ENCODE measurements around the gene SPEM3.
"Not testable (repeated sequence)": the region's sequence is repeated elsewhere in the genome, so short reads cannot be mapped to it uniquely, and the experiment has no call there.

SPEM3 gene

GRCh38 chr17:7470457-7470973, 41.9 kb downstream of the SPEM3 start:
- not testable (repeated sequence) for FAIRE-seq; DNase-seq (ENCODE audit: low spot score)

- DNase-seq (ENCODE audit: low spot score) = no peak
- no peak for FAIRE-seq
These were observed 43.1 kb downstream of the SPEM3 start for GRCh38 chr17:7471729-7472128.

- DNase-seq (ENCODE audit: low spot score); FAIRE-seq: not testable (repeated sequence)
These were observed 46.1 kb downstream of the SPEM3 start for GRCh38 chr17:7474767-7475166.

- DNase-seq (ENCODE audit: low spot score) = no peak
- no peak for FAIRE-seq
These were observed 47.2 kb downstream of the SPEM3 start for GRCh38 chr17:7475764-7476422.

- no peak for FAIRE-seq
- DNase-seq (ENCODE audit: low spot score) = peak; percentile 14
These were observed 47.8 kb downstream of the SPEM3 start for GRCh38 chr17:7476494-7476893.

- FAIRE-seq (no peak), DNase-seq (ENCODE audit: low spot score) (no peak)
These were observed 48.3 kb downstream of the SPEM3 start for GRCh38 chr17:7476951-7477350.

GRCh38 chr17:7477392-7478275, 49.0 kb downstream of the SPEM3 start:
- DNase-seq (ENCODE audit: low spot score) = no peak

GRCh38 chr17:7478276-7479212, 49.9 kb downstream of the SPEM3 start:
- FAIRE-seq (no peak), DNase-seq (ENCODE audit: low spot score) (peak; percentile 43)

More at GRCh38 chr17:7477392-7478275, 49.0 kb downstream of the SPEM3 start:
- no peak for FAIRE-seq

GRCh38 chr17:7479213-7480088, 50.8 kb downstream of the SPEM3 start, which contains the start of gene ZBTB4:
Gene ZBTB4, minus strand, starts transcription at chr17:7479631. Its CDS starts 12,830 bp downstream, at chr17:7466801.
- no peak for FAIRE-seq
- peak; percentile 54 for DNase-seq (ENCODE audit: low spot score)

- no peak for DNase-seq (ENCODE audit: low spot score)
- FAIRE-seq = no peak
These were observed 51.4 kb downstream of the SPEM3 start for GRCh38 chr17:7480089-7480384.

- not testable (repeated sequence) for DNase-seq (ENCODE audit: low spot score); FAIRE-seq
These were observed 52.6 kb downstream of the SPEM3 start, which contains the start of gene SLC35G6 for GRCh38 chr17:7481275-7481674. Gene SLC35G6, plus strand, starts transcription at chr17:7481446. Its CDS starts 71 bp downstream, at chr17:7481517.

- not testable (repeated sequence) for FAIRE-seq; DNase-seq (ENCODE audit: low spot score)
These were observed 53.4 kb downstream of the SPEM3 start for GRCh38 chr17:7481842-7482741.
